Measurements from ENCODE around the gene RELN.

RELN gene

GRCh38 chr7:103711413-103711812 lies 278.0 kb downstream of the RELN start:
- DNase-seq: no peak

- no peak for DNase-seq
Measured at GRCh38 chr7:103710247-103710646, 279.2 kb downstream of the RELN start.

GRCh38 chr7:103706805-103707204 lies 282.7 kb downstream of the RELN start:
- no peak for DNase-seq

- DNase-seq: no peak
Measured at GRCh38 chr7:103705542-103705941, 283.9 kb downstream of the RELN start.

- no peak for DNase-seq
Measured at GRCh38 chr7:103704701-103705100, 284.8 kb downstream of the RELN start.

GRCh38 chr7:103702982-103703381 lies 286.5 kb downstream of the RELN start:
- no peak for DNase-seq

- DNase-seq: no peak
Measured at GRCh38 chr7:103702454-103702853, 287.0 kb downstream of the RELN start.

GRCh38 chr7:103699032-103699431 lies 290.4 kb downstream of the RELN start:
- no peak for DNase-seq

- DNase-seq: no peak
Measured at GRCh38 chr7:103698064-103698463, 291.4 kb downstream of the RELN start.

- DNase-seq: no peak
Measured at GRCh38 chr7:103695521-103695920, 293.9 kb downstream of the RELN start.

GRCh38 chr7:103694304-103694703 lies 295.2 kb downstream of the RELN start:
- no peak for DNase-seq

GRCh38 chr7:103691291-103691690 lies 298.2 kb downstream of the RELN start:
- no peak for DNase-seq

- DNase-seq: no peak
Measured at GRCh38 chr7:103690242-103690974, 299.1 kb downstream of the RELN start.

GRCh38 chr7:103689255-103689654 lies 300.2 kb downstream of the RELN start:
- DNase-seq: no peak

GRCh38 chr7:103687951-103688350 lies 301.5 kb downstream of the RELN start:
- DNase-seq: no peak

- DNase-seq: no peak
Measured at GRCh38 chr7:103687272-103687671, 302.2 kb downstream of the RELN start.

- DNase-seq: no peak
Measured at GRCh38 chr7:103686763-103687162, 302.7 kb downstream of the RELN start.

GRCh38 chr7:103686064-103686463 lies 303.4 kb downstream of the RELN start:
- DNase-seq: no peak

- no peak for DNase-seq
Measured at GRCh38 chr7:103685646-103686045, 303.8 kb downstream of the RELN start.

GRCh38 chr7:103683348-103683747 lies 306.1 kb downstream of the RELN start:
- no peak for DNase-seq

- no peak for DNase-seq
Measured at GRCh38 chr7:103680161-103681144, 309.0 kb downstream of the RELN start.

GRCh38 chr7:103679151-103680132 lies 310.0 kb downstream of the RELN start:
- no peak for DNase-seq
